HG03045 (cell line): ENCODE measurements around the gene CFAP92.

Source experiments
- ATAC-seq: cut with Tn5 transposase; IDR thresholded peaks from one replicate; pipeline ENCODE4 v1.9.1; 2021; ENCODE audit warnings: mild to moderate bottlenecking, moderate library complexity; ENCODE audit not compliant: unreplicated experiment

The CFAP92 gene

GRCh38 chr3:128993461-128994172, at the start of gene CFAP92:
TSS of gene CFAP92 (minus strand) at chr3:128994076. CDS start at chr3:128993304, 772 bp downstream.
- peak; percentile 90 for ATAC-seq

GRCh38 chr3:129040579-129041300, 46.9 kb upstream of the CFAP92 start:
- ATAC-seq = no peak

DNA sequence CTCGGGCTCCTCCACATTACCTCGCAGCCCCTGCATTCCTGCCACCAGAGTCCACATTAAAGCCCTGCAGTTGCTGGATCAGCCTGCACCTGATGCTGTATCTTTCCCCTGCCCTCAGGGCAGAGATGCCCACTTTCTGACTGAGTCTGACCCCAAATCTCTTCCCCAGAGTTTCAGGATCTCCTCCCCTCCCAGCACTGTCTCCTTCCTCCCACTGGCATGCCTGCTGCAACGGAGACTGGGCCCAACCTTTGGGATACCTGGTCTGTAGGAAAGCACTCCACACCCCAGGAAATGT, 46.1 kb upstream of the CFAP92 start:
- no peak for ATAC-seq

DNA sequence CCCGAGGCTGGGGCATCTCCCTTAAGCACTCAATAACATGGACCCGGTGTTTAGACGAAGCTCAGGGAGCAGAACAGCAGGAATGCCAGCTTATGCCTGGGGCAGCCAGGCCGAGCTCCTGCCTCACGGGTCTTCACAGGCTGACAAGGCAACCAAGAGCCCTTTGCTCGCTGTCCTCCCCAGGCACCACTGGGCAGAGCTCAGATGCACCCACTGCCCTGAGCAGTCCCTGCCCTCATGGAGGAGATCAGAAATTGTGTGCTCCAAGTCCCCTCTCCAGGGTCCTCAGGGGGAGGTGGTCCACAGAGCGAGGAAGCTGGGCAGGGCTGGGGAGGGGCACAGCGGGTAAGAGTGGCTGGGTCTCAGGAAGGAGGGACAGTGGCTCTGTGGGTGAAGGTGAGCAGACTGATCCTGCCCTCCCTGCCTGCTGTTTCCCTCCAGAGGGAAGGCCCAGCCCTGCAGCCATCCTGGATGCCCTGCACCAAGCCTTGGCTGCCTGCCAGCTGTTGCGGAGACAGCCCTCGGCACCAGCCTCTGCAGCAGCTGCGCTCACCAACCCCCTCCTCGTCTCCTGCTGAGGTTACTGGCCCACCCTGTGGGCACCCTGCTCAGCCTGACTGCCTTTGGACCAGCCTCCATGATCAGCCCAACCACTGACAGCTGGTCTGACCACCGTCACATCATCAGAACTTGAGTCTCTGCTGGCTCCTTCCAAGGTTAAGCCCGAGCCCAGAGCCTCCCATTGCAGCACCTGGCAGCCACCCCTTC, 45.6 kb upstream of the CFAP92 start:
- ATAC-seq = no peak

GRCh38 chr3:129038121-129038855, 44.4 kb upstream of the CFAP92 start:
- no peak for ATAC-seq

DNA sequence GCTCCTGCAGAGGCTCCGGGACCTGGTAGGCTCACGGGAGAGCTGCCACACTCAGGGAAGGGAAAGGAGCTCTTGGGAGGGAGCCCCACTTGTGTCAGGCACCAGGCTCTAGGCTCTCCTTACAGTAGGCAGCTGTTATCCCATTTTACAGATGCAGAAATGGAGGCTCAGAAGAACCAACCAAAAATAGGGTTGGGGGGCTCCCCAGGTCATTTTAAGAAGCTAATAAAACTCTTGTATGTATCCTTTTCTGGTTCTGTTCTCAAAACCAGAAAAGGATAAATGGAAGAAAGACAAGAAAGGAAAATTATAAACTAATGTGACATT, 43.2 kb upstream of the CFAP92 start:
- no peak for ATAC-seq

- no peak for ATAC-seq
These were observed 42.6 kb upstream of the CFAP92 start for GRCh38 chr3:129036222-129037092.

DNA sequence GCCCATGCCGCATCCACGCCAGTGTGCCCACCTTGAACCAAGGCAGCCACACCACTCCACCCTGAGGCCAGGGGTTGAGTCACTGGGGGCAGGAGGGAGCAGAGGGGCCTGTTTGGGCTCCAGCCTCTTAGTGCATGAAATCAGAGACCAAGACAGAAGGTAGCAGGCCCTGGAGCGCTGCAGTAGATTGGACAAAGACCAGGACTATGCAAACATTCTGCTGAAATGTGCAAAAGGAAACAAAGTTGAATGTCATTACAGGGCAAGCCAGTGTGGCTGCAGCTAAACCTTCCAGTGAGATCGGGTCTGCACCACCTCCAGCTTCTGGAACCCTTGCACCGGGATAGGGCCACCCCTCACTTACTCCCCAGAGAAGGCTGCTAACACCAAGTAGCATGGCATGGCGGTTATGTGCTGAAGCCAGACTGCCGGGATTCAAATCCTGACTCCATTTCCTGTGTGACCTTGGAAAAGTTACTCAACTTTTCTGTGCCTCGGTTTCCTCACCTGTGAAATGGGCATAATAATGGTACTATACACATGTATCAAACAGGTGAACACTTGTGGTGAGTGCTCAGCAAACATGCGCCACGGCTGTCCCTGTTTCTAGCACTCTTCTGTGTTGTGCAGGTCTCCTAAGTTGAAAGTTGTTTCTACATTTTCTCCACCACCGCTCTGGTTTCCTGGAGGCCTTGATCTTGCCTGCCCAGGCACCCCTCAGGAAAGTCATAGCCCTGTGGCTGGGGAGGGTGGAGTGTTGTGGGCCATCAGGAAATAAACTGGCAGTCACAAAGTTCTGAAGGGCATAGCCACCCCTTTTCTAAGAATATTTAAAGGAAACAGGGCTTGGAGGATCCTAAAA, 41.7 kb upstream of the CFAP92 start:
- no peak for ATAC-seq

GRCh38 chr3:129034642-129035041, 40.8 kb upstream of the CFAP92 start:
- ATAC-seq = no peak

GRCh38 chr3:129033633-129034321, 39.9 kb upstream of the CFAP92 start:
- ATAC-seq = no peak

DNA sequence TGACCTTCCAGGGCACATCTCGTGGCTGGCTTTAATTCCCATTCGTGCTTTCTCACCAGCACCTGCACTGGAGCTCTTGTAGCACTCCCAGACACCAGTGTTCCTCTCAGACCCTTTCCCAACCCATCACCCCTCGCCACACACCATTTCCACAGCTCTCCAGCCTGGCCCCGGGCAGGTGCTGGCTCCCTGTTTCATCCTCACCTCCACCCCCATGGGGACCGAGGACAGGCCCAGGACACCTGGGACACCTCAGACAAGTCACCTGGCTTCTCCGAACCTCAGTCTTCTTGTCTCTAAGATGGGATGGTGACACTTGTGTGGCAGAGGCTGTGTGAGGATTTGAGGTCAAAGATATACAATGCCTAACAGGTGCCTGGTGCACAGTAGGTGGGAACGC, 39.3 kb upstream of the CFAP92 start:
- ATAC-seq = no peak

GRCh38 chr3:129032716-129033115, 38.8 kb upstream of the CFAP92 start:
- no peak for ATAC-seq

GRCh38 chr3:129031476-129032215, 37.8 kb upstream of the CFAP92 start:
- no peak for ATAC-seq

DNA sequence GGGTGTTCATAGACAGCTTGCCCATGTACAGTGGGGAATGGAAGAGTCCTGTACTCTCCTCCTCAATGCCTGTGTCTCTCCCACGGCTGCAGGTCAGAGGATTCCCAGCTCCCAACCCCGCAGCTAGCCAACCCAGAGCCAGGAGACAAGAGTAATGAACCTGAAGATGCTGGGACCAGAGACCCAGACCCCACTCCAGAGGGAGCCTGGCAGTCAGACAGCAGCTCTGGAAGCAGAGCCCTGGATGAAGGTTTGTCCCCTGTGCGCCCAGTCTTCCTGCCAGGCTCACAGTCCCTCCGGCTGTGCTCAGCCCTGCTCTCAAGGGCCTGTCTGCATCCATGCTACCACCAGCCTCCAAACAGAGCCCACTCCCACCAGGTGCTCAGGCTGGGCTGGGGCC, 36.7 kb upstream of the CFAP92 start:
- ATAC-seq = no peak

DNA sequence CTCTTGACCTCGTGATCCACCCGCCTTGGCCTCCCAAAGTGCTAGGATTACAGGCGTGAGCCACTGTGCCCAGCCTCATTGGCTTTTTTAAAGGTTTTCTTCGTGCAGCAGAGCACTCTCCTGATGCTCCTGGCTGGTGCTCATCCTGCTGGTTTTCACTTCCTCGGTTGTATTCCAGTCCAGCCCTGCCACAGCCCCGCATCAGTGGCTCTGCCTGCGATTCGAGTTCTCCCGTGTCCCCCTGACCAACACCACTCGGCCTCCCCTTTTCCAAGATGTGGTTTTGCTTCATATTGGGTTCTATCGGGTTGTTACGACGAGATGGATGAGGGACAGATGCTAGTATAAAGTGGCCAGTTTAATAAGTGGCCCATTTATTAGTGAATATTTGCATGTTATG, 35.0 kb upstream of the CFAP92 start:
- ATAC-seq = no peak

- ATAC-seq = no peak
These were observed 33.6 kb upstream of the CFAP92 start for GRCh38 chr3:129027544-129027880.

- peak; percentile 99 for ATAC-seq
These were observed 33.1 kb upstream of the CFAP92 start for GRCh38 chr3:129026728-129027543.
